Caco-2 (cell line): ENCODE data around the gene WDR45B. TPM values are rescaled to one million over a fixed set of nuclear protein-coding genes. Genes with fewer than 3 reads are reported as not detected.

Experiments used
- BruUV-seq: library from RNA; stranded (reverse); fragments of 400-500 nt; replicated peaks from 2 replicates; lab custom pipeline; 2021; lab: Mats Ljungman, UMichigan
- CTCF ChIA-PET: fragments of 300-600 bp; sonication (Branson Sonifier 250); formaldehyde crosslinking; loops from one replicate; lab custom pipeline; 2022; ENCODE audit warnings: antibody characterized with exemption; lab: Charles Lee
- POLR2A ChIA-PET: fragments of 300-600 bp; sonication (Branson Sonifier 250); formaldehyde crosslinking; loops from one replicate; lab custom pipeline; 2022; ENCODE audit warnings: antibody characterized with exemption; lab: Charles Lee
- DNase-seq, 2 experiments: peaks; one replicate each; pipeline versions ENCODE4 v3.0.0 to v3.0.0-alpha.2; 2020 to 2022
- H3K27me3 ChIP-seq: replicated peaks from 2 replicates; pipeline ENCODE4 v1.6.0; 2011; ENCODE audit warnings: low read length; ENCODE audit not compliant: control insufficient read depth, insufficient read depth
- H3K36me3 ChIP-seq: 2 replicates; pipeline ENCODE4 v1.5.1; 2011; ENCODE audit warnings: low read length; ENCODE audit not compliant: control insufficient read depth, insufficient read depth
- H3K4me1 ChIP-seq: fragments of 250-450 bp; sonication (Bioruptor Pico); 2 replicates; pipeline ENCODE4 v1.5.1; 2020; ENCODE audit warnings: mild to moderate bottlenecking
- H3K4me3 ChIP-seq: 2 replicates; pipeline ENCODE4 v1.5.1; 2011; ENCODE audit warnings: low read depth, mild to moderate bottlenecking, control low read depth, low read length
- H3K9me3 ChIP-seq: fragments of 250-450 bp; sonication (Bioruptor Pico); 2 replicates; pipeline ENCODE4 v1.5.1; 2020; ENCODE audit warnings: mild to moderate bottlenecking, moderate library complexity
- H3K27ac Mint-ChIP-seq: one replicate; pipeline ENCODE4 v1.8.0; 2022; ENCODE audit warnings: mixed read lengths; ENCODE audit not compliant: unreplicated experiment
- H3K27me3 Mint-ChIP-seq: one replicate; pipeline ENCODE4 v1.8.0; 2022; ENCODE audit warnings: mixed read lengths; ENCODE audit not compliant: insufficient read depth, unreplicated experiment
- H3K36me3 Mint-ChIP-seq: one replicate; pipeline ENCODE4 v1.8.0; 2022; ENCODE audit warnings: mild to moderate bottlenecking, mixed read lengths; ENCODE audit not compliant: insufficient read depth, unreplicated experiment
- H3K4me1 Mint-ChIP-seq: one replicate; pipeline ENCODE4 v1.8.0; 2022; ENCODE audit warnings: low read depth, mixed read lengths; ENCODE audit not compliant: unreplicated experiment
- H3K4me3 Mint-ChIP-seq: one replicate; pipeline ENCODE4 v1.8.0; 2022; ENCODE audit warnings: mild to moderate bottlenecking, moderate library complexity, mixed read lengths; ENCODE audit not compliant: unreplicated experiment
- H3K9me3 Mint-ChIP-seq: one replicate; pipeline ENCODE4 v1.8.0; 2022; ENCODE audit warnings: mixed read lengths; ENCODE audit not compliant: unreplicated experiment
- intact Hi-C: fragments of 100-400 bp; cut with micrococcal nuclease; formaldehyde crosslinking; loops from one replicate; pipeline ENCODE4 v1.10.0; 2022; ENCODE audit not compliant: unreplicated experiment
- total RNA-seq: library from RNA; stranded (reverse); gene quantifications from 2 replicates; pipeline ENCODE4 v1.2.3, GENCODE V29; 2022
- TF ChIP-seq, protein P1 (sequence below), 2 experiments: fragments of 200-600 bp in 1 of 2; IDR thresholded peaks; 1 replicate in 1 of 2; 2 replicates in 1 of 2; pipeline versions ENCODE4 v1.5.1 to v1.8.0; 2011 to 2022; ENCODE audit warnings: antibody characterized with exemption in 1 of 2, control low read depth in 1 of 2, inconsistent platforms in 1 of 2, low read depth in 1 of 2, low read length in 1 of 2, mild to moderate bottlenecking in 1 of 2, moderate library complexity in 1 of 2; ENCODE audit not compliant: insufficient read depth in 1 of 2, severe bottlenecking in 1 of 2, unreplicated experiment in 1 of 2

Gene WDR45B
- total RNA-seq, 1 experiment from 2014 or later, result 106 TPM

DNA sequence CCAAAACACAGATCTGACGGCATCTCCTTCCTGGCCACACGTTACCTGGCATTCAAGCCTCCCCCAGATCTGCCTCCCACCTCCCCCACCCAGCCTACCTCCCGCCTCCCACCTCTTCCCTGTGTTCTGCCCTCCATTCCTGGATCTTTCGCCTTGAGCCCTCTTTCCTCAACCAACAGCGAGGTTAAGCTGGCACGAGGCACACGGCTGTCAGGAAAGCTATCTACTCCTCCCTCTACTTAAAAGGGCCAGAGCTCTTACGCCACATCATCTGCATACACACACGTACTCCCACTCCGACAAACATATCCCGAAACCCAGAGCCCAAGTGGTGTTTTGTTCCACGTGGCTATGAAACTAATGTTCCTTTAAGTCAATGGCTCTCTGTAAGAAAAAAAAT lies 18.0 kb downstream of the WDR45B start:
- ChIA-PET CTCF (no interaction called here), POLR2A (no interaction called here)
- intact Hi-C loops, result no loop called here
- TF ChIP-seq, protein P1, sequence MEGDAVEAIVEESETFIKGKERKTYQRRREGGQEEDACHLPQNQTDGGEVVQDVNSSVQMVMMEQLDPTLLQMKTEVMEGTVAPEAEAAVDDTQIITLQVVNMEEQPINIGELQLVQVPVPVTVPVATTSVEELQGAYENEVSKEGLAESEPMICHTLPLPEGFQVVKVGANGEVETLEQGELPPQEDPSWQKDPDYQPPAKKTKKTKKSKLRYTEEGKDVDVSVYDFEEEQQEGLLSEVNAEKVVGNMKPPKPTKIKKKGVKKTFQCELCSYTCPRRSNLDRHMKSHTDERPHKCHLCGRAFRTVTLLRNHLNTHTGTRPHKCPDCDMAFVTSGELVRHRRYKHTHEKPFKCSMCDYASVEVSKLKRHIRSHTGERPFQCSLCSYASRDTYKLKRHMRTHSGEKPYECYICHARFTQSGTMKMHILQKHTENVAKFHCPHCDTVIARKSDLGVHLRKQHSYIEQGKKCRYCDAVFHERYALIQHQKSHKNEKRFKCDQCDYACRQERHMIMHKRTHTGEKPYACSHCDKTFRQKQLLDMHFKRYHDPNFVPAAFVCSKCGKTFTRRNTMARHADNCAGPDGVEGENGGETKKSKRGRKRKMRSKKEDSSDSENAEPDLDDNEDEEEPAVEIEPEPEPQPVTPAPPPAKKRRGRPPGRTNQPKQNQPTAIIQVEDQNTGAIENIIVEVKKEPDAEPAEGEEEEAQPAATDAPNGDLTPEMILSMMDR (IDR thresholded peaks at IDR 0.05; ENCODE audit: insufficient read depth in 1 of 2, low read depth in 1 of 2, low read length in 1 of 2, severe bottlenecking in 1 of 2, unreplicated experiment in 1 of 2), result no peak
- peaks cover 83% of the 10 kb centered on the region for H3K36me3 Mint-ChIP-seq
- H3K4me1 ChIP-seq, result no peaks in the 10 kb centered on the region
- DNase-seq, result no peak
- H3K9me3 Mint-ChIP-seq, result no peaks in the 10 kb centered on the region
- BruUV-seq, result no TSS peak
- no peaks in the 10 kb centered on the region for H3K9me3 ChIP-seq
- H3K4me3 Mint-ChIP-seq, result no peak overlapping the region
- no peaks in the 10 kb centered on the region for H3K27me3 ChIP-seq
- no peak overlapping the region for H3K27ac Mint-ChIP-seq
- H3K4me3 ChIP-seq, result no peak overlapping the region
- H3K36me3 ChIP-seq, result no peaks in the 10 kb centered on the region; the same call in 1 of the 2 replicates
- no peaks in the 10 kb centered on the region for H3K4me1 Mint-ChIP-seq
- no peaks in the 10 kb centered on the region for H3K27me3 Mint-ChIP-seq

DNA sequence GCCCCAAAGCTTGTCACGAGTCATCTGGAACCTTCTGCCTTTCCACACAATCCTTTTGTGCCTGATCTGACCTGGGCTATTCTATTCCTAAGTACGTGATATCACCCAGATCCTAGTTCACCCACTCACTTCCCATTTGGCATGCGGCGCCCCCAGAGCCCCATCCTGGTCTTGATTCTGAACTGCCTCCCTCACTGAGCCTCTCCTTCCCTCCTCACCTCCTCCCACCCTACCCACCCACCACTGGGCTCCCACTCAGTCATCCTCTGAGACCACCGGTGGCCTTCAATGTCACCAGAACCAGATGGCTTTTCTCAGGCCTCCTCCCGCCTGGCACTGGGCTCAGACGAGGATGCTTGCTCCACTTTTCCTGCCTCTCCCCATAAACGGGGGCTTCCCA lies 18.5 kb downstream of the WDR45B start:
- Histone ChIP-seq H3K4me3 (no peak overlapping the region), H3K27me3 (no peaks in the 10 kb centered on the region), H3K36me3 (peaks cover 3% of the 10 kb centered on the region), H3K9me3 (no peaks in the 10 kb centered on the region), H3K4me1 (no peaks in the 10 kb centered on the region)
- no peak for DNase-seq
- ChIA-PET POLR2A (no interaction called here), CTCF (no interaction called here)
- peaks cover 84% of the 10 kb centered on the region for H3K36me3 Mint-ChIP-seq
- H3K4me3 Mint-ChIP-seq, result no peak overlapping the region
- H3K27me3 Mint-ChIP-seq, result no peaks in the 10 kb centered on the region
- no peak overlapping the region for H3K27ac Mint-ChIP-seq
- no TSS peak for BruUV-seq
- TF ChIP-seq, protein P1 (IDR thresholded peaks at IDR 0.05; ENCODE audit: insufficient read depth in 1 of 2, low read depth in 1 of 2, low read length in 1 of 2, severe bottlenecking in 1 of 2, unreplicated experiment in 1 of 2), result no peak
- intact Hi-C loops, result no loop called here
- H3K9me3 Mint-ChIP-seq, result no peaks in the 10 kb centered on the region
- H3K4me1 Mint-ChIP-seq, result no peaks in the 10 kb centered on the region

DNA sequence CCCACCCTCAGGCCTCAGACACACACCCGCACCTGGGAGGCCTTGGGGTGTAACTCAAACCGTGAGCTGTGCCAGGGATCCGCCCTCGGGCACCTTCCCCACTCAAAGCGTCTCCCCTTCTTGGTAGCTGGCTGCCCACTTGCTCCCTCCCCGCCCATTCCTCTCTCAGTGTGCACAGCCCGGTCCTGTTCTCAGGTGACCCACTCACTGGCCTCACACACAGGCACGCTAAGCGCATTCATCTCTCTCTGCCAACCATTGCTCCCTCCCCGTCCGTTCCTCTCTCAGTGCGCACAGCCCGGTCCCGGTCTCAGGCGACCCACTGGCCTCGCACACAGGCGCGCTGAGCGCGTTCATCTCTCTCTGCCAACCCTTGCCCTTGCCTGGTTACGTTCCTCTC lies 20.8 kb downstream of the WDR45B start:
- Mint-ChIP-seq H3K9me3 (no peaks in the 10 kb centered on the region), H3K4me1 (no peaks in the 10 kb centered on the region), H3K36me3 (peaks cover 84% of the 10 kb centered on the region), H3K4me3 (no peak overlapping the region), H3K27ac (peak overlapping the region; percentile 45), H3K27me3 (no peaks in the 10 kb centered on the region)
- H3K4me1 ChIP-seq, result no peaks in the 10 kb centered on the region
- peaks cover 3% of the 10 kb centered on the region for H3K36me3 ChIP-seq
- intact Hi-C loops, result no loop called here
- ChIA-PET CTCF (no interaction called here), POLR2A (no interaction called here)
- H3K9me3 ChIP-seq, result no peaks in the 10 kb centered on the region
- BruUV-seq, result no TSS peak
- H3K4me3 ChIP-seq, result no peak overlapping the region
- no peak for DNase-seq
- TF ChIP-seq, protein P1 (IDR thresholded peaks at IDR 0.05; ENCODE audit: insufficient read depth in 1 of 2, low read depth in 1 of 2, low read length in 1 of 2, severe bottlenecking in 1 of 2, unreplicated experiment in 1 of 2), result no peak
- no peaks in the 10 kb centered on the region for H3K27me3 ChIP-seq
